Neural cell (in vitro differentiated cells): ENCODE measurements around the gene SMO.

Source experiments
- CTCF ChIP-seq: fragments of 450-650 bp; IDR thresholded peaks from 2 replicates; pipeline ENCODE4 v1.5.1; 2014; ENCODE audit warnings: antibody characterized with exemption, mild to moderate bottlenecking, moderate library complexity; ENCODE audit not compliant: poor library complexity, severe bottlenecking
- MXI1 ChIP-seq: fragments of 450-650 bp; conservative IDR thresholded peaks from 2 replicates; pipeline ENCODE4 v1.6.1; 2014; ENCODE audit warnings: antibody characterized with exemption, mild to moderate bottlenecking; ENCODE audit not compliant: poor library complexity, severe bottlenecking
- TAF1 ChIP-seq: IDR thresholded peaks from 2 replicates; pipeline ENCODE4 v1.6.1; 2012; ENCODE audit warnings: low read depth

GRCh38 chr7:129150199-129150996 lies 38.0 kb upstream of the SMO start:
- TF ChIP-seq CTCF (no peak), MXI1 (no peak), TAF1 (no peak)
